ENCODE data around the gene RPAP2.

RPAP2 gene

DNA sequence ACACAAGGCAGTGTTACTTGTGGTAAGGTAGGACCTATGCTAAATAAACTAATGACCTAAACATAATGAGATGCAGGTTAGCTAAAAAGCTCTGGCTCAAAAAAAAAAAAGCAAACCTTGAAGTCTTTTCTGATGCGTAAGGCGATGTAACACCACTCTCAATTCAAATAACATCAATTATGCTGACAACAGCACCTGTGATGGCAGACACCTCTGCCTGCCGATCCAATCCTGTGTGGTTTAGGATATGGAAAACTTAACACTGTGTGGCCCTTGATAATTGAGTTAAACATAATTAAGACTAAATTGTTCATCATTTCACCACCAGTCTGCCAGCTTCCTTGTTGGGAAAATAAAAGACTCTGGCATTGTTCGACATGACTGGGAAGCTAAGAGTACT, 9.1 kb downstream of the RPAP2 start:
- Mint-ChIP-seq H3K27ac (no peak overlapping the region), H3K36me3 (peaks cover 8% of the 10 kb centered on the region)

DNA sequence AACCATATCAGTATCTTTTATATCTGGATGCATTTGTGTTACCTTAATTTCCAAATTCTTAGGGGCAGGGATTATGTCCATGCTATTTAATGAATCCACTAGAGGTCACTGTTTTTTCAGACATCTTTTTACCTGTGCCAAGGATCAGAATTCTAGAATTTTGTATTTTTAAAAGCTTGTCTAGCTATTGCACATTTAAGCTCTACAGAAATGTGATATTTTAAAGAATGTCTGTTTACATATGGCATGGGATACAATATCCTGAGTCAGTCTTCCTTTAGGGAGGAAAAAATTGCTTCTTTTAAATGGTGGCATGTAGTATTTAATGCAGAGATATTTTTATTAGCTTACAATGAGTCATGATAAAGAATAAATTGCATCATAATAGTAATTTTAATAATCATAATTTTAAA, 11.3 kb downstream of the RPAP2 start:
- no peak overlapping the region for H3K27ac Mint-ChIP-seq
- H3K9me3 Mint-ChIP-seq (ENCODE audit: low read depth) = no peaks in the 10 kb centered on the region
- H3K36me3 Mint-ChIP-seq = peaks cover 14% of the 10 kb centered on the region
- H3K4me1 Mint-ChIP-seq (ENCODE audit: low read depth) = peaks cover 35% of the 10 kb centered on the region
- H3K27me3 Mint-ChIP-seq = no peaks in the 10 kb centered on the region
- H3K4me3 Mint-ChIP-seq = no peak overlapping the region

More for the DNA sequence above, 9.1 kb downstream of the RPAP2 start:
- Mint-ChIP-seq H3K27me3 (no peaks in the 10 kb centered on the region), H3K4me1 (ENCODE audit: low read depth) (peaks cover 18% of the 10 kb centered on the region), H3K9me3 (ENCODE audit: low read depth) (no peaks in the 10 kb centered on the region), H3K4me3 (no peak overlapping the region)

GRCh38 chr1:92314024-92314423, 15.2 kb downstream of the RPAP2 start:
- H3K27ac Mint-ChIP-seq = peak overlapping the region; percentile 79
- H3K36me3 Mint-ChIP-seq = peaks cover 18% of the 10 kb centered on the region
- no peaks in the 10 kb centered on the region for H3K27me3 Mint-ChIP-seq
- H3K4me1 Mint-ChIP-seq (ENCODE audit: low read depth) = peaks cover 69% of the 10 kb centered on the region
- no peak overlapping the region for H3K4me3 Mint-ChIP-seq
- H3K9me3 Mint-ChIP-seq (ENCODE audit: low read depth) = no peaks in the 10 kb centered on the region

DNA sequence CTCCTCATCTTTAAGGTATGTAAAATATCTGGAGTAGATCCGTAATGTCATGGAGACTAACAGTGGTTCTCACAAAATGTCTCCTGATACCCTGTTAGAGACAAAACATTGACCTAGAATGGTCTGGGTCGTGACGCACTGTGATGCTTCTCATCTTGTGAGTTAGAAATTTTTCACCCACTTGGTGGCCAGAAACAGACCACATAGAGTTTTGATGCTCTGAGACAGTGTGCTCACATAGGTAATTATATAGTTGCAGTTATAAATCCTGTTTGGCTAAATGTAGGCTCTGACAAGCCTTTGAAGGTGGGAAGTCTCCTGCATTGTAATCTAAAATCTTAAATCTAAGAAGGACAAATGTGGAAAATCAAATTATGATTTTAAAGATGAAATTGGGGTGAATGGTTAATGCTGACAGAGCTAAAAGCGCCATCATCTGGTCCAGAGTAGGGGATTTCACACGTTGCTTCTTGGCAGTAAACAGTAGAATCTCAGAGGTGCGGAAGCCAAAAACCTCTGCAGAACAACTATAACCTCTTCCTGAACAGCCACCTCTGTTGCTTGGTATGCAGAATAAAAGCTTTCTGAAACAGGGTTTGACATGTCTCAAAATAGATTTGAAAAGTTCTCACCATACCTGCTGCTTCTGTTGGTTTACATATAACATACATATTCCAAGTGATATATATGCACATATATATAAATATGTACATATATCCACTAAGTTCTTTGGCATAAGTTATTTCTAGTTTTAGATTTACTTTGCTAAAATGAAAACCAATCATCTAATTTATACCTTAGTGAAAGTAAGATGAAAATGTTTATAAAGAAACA, 17.1 kb downstream of the RPAP2 start:
- H3K27me3 Mint-ChIP-seq = no peaks in the 10 kb centered on the region
- peak overlapping the region; percentile 65 for H3K27ac Mint-ChIP-seq
- H3K9me3 Mint-ChIP-seq (ENCODE audit: low read depth) = no peaks in the 10 kb centered on the region
- peak overlapping the region; percentile 21 for H3K4me3 Mint-ChIP-seq
- peaks cover 66% of the 10 kb centered on the region for H3K4me1 Mint-ChIP-seq (ENCODE audit: low read depth)
- H3K36me3 Mint-ChIP-seq = peaks cover 23% of the 10 kb centered on the region

DNA sequence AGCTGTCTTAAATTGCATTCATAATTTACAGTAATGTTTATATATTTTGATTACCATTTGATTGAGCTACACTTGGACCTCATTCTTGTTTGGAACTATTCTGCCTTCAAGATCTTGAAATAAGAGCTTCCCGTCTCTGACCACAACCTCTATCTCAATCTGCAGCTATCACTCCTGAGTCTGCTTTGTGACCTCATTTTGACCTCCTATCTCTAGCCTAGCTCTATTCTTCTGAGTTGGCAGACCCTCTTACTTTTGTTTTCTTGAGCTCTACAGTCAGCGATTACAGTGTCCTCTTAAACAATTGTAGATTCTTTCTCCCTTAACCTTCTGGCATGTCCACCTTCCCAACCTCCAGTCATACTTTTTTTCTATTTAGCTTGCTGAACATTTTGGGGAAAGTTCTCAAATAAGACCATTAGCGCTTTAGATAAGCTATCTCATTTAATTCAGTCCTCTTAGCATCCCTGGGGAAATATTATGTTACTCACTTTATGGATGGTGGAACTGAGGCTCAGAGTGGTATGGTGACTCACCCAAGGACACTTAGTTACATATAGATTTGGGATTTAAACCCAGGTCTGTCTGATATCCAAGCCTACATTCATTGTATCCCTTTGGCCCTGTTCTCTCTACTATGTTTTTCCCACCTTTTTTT, 19.1 kb downstream of the RPAP2 start:
- Mint-ChIP-seq H3K36me3 (peaks cover 28% of the 10 kb centered on the region), H3K4me3 (peak overlapping the region; percentile 63), H3K9me3 (ENCODE audit: low read depth) (no peaks in the 10 kb centered on the region), H3K27me3 (no peaks in the 10 kb centered on the region), H3K27ac (peak overlapping the region; percentile 83), H3K4me1 (ENCODE audit: low read depth) (peaks cover 57% of the 10 kb centered on the region)

DNA sequence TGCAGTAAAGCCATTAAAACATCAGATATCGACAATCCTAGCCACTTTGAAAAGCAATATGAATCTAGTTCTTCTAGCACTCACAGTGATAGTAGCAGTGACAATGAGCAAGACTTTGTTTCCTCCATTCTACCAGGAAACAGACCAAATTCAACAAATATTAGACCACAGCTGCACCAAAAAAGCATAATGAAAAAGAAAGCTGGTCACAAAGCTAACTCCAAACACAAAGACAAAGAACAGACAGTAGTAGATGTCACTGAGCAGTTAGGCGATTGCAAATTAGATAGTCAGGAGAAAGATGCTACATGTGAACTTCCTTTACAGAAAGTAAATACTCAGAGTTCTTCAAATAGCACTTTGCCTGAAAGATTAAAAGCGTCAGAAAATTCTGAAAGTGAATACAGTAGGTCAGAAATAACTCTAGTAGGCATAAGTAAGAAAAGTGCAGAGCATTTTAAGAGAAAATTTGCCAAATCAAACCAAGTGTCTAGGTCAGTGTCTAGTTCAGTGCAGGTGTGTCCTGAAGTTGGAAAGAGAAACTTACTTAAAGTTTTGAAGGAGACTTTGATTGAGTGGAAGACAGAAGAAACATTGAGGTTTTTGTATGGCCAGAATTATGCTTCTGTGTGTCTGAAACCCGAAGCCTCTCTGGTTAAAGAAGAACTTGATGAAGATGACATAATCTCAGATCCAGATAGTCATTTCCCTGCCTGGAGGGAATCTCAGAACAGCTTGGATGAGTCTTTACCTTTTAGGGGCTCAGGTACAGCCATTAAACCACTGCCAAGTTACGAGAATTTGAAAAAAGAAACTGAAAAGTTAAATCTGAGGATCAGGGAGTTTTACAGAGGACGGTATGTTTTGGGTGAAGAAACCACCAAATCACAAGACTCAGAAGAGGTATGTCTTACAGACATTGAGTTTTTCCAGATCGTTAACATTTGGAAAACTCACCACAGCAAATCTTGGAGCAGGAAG, 24.9 kb downstream of the RPAP2 start:
- Mint-ChIP-seq H3K27me3 (no peaks in the 10 kb centered on the region), H3K9me3 (ENCODE audit: low read depth) (peaks cover 10% of the 10 kb centered on the region), H3K36me3 (peaks cover 59% of the 10 kb centered on the region), H3K27ac (peak overlapping the region; percentile 58), H3K4me1 (ENCODE audit: low read depth) (peaks cover 16% of the 10 kb centered on the region), H3K4me3 (no peak overlapping the region)

- H3K36me3 Mint-ChIP-seq = peaks cover 62% of the 10 kb centered on the region
- H3K4me3 Mint-ChIP-seq = no peak overlapping the region
- H3K27me3 Mint-ChIP-seq = no peaks in the 10 kb centered on the region
- peaks cover 10% of the 10 kb centered on the region for H3K9me3 Mint-ChIP-seq (ENCODE audit: low read depth)
- H3K4me1 Mint-ChIP-seq (ENCODE audit: low read depth) = peaks cover 12% of the 10 kb centered on the region
- peak overlapping the region; percentile 29 for H3K27ac Mint-ChIP-seq
Measured at GRCh38 chr1:92324784-92325183, 25.9 kb downstream of the RPAP2 start.

DNA sequence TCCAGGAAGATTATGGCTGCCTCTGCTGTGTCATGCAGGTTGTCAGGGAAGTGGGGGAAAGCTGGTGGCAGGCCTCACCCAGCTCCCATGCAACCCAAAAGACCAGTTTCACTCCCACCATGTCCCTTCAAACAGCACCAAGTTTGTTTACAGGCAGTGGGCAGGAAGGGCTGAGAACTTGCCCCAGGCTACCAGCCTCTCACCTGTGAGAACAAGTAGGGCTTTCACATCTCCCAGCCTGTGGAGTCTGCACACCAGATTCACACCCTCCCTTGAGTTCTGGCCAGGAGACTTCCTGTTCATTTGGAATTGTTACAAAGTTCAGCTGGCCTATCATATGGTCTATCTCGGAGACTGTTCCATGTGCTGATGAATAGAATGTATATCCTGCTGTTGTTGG, 27.8 kb downstream of the RPAP2 start:
- Mint-ChIP-seq H3K4me1 (ENCODE audit: low read depth) (peaks cover 23% of the 10 kb centered on the region), H3K27ac (no peak overlapping the region), H3K27me3 (no peaks in the 10 kb centered on the region), H3K36me3 (peaks cover 59% of the 10 kb centered on the region), H3K9me3 (ENCODE audit: low read depth) (peaks cover 10% of the 10 kb centered on the region), H3K4me3 (no peak overlapping the region)

DNA sequence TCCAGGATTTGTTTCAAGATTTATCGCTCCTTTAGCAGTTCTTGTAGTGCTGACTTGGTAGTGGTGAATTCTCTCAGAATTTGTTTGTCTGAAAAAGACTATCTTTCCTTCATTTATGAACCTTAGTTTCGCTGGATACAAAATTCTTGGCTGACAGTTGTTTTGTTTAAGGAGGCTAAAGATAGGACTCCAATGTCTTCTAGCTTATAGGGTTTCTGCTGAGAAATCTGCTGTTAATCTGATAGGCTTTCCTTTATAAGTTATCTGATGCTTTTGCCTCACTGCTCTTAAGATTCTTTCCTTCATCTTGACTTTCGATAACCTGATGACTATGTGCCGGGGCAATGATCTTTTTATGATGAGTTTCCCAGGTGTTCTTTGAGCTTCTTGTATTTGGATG, 28.9 kb downstream of the RPAP2 start:
- no peak overlapping the region for H3K4me3 Mint-ChIP-seq
- H3K27me3 Mint-ChIP-seq = no peaks in the 10 kb centered on the region
- peaks cover 10% of the 10 kb centered on the region for H3K9me3 Mint-ChIP-seq (ENCODE audit: low read depth)
- peaks cover 62% of the 10 kb centered on the region for H3K36me3 Mint-ChIP-seq
- no peak overlapping the region for H3K27ac Mint-ChIP-seq
- peaks cover 30% of the 10 kb centered on the region for H3K4me1 Mint-ChIP-seq (ENCODE audit: low read depth)

- H3K27me3 Mint-ChIP-seq = no peaks in the 10 kb centered on the region
- H3K4me3 Mint-ChIP-seq = no peak overlapping the region
- peaks cover 59% of the 10 kb centered on the region for H3K36me3 Mint-ChIP-seq
- H3K27ac Mint-ChIP-seq = no peak overlapping the region
- peaks cover 35% of the 10 kb centered on the region for H3K4me1 Mint-ChIP-seq (ENCODE audit: low read depth)
- H3K9me3 Mint-ChIP-seq (ENCODE audit: low read depth) = peaks cover 10% of the 10 kb centered on the region
Measured at GRCh38 chr1:92329347-92330129, 30.7 kb downstream of the RPAP2 start.

- Mint-ChIP-seq H3K4me1 (ENCODE audit: low read depth) (peaks cover 35% of the 10 kb centered on the region), H3K9me3 (ENCODE audit: low read depth) (no peaks in the 10 kb centered on the region), H3K4me3 (peak overlapping the region; percentile 72), H3K27ac (peak overlapping the region; percentile 87), H3K27me3 (no peaks in the 10 kb centered on the region), H3K36me3 (peaks cover 36% of the 10 kb centered on the region)
Measured at GRCh38 chr1:92333668-92334067, 34.8 kb downstream of the RPAP2 start.

DNA sequence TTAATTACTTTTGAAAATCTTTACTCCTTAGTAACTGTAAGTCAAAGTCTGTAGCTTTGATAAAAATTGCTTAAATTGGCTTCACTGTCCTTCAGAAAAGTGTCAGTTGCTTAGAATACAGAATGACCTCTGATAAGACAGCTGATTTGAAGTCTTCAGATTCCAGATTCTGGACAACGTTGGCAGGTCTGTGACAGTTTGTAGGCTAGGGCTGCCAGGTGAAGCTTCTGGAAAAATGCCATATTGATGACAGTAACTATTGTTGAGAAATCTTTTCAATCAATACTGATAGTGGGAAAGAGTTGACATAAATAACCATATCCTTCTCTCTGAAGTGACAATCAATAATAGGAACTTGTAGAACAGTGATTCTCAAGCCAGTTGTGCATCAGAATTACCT, 41.3 kb downstream of the RPAP2 start:
- Mint-ChIP-seq H3K4me1 (ENCODE audit: low read depth) (no peaks in the 10 kb centered on the region), H3K4me3 (no peak overlapping the region), H3K27ac (no peak overlapping the region), H3K9me3 (ENCODE audit: low read depth) (no peaks in the 10 kb centered on the region), H3K27me3 (no peaks in the 10 kb centered on the region), H3K36me3 (peaks cover 24% of the 10 kb centered on the region)

DNA sequence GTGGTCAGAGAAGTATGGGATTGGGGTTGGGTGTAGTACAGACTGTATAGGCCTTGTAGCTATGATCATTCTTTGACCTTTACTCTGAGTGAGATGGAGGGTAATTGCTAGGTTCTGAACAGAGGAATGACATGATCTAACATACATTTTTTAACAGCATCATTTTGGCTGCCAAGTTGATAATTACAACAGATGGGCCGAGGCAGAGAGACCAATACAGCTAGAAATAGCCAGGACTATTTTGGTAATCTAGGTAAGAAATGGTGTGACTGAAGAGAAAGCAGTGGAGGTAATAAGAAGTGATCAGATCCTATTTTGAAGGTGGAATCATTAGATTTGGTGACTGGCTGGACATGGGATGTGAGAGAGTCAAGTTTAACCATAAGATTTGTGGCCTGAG, 43.5 kb downstream of the RPAP2 start:
- Mint-ChIP-seq H3K4me3 (no peak overlapping the region), H3K4me1 (ENCODE audit: low read depth) (peaks cover 2% of the 10 kb centered on the region), H3K27ac (no peak overlapping the region), H3K9me3 (ENCODE audit: low read depth) (no peaks in the 10 kb centered on the region), H3K27me3 (no peaks in the 10 kb centered on the region), H3K36me3 (peaks cover 25% of the 10 kb centered on the region)

DNA sequence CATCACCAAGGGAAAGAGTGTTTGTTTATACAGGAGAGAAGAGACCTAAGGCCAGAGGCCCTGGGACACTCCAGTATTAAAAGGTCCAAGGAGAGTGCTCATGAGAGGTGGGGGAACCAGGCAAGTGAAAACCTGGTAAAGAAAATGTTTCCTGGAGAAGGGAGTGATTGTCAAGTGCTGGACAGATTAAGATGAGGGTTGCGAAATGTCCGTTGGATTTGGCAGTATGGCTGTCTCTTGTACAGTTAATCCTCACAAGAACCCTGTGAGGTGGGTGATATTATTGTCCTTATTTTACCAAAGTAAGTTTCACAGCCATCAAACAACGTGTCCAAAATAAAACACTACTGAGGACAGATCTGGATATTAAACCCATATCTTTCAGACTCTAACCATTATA, 44.2 kb downstream of the RPAP2 start:
- no peak overlapping the region for H3K27ac Mint-ChIP-seq
- no peak overlapping the region for H3K4me3 Mint-ChIP-seq
- H3K36me3 Mint-ChIP-seq = peaks cover 26% of the 10 kb centered on the region
- peaks cover 4% of the 10 kb centered on the region for H3K4me1 Mint-ChIP-seq (ENCODE audit: low read depth)
- no peaks in the 10 kb centered on the region for H3K9me3 Mint-ChIP-seq (ENCODE audit: low read depth)
- H3K27me3 Mint-ChIP-seq = no peaks in the 10 kb centered on the region
